Activated CD4-positive, alpha-beta T cell treated with anti-CD3 and anti-CD28 coated beads, Interleukin-2, amount 10 ng/mL, durations not matched to agents 7 days and 5 days (primary cell): ENCODE data around the gene ZNF532. TPM values are rescaled to one million over a fixed set of nuclear protein-coding genes. Genes with fewer than 3 reads are reported as not detected.
"Not testable (repeated sequence)": the region's sequence is repeated elsewhere in the genome, so short reads cannot be mapped to it uniquely, and the experiment has no call there.

Source experiments
- CTCF ChIA-PET: fragments of 350-600 bp; sonication (Branson Sonifier 250); formaldehyde crosslinking; loops from one replicate; lab custom pipeline; 2021; ENCODE audit warnings: antibody characterized with exemption; lab: Charles Lee
- POLR2A ChIA-PET: fragments of 350-600 bp; sonication (Branson Sonifier 250); formaldehyde crosslinking; loops from one replicate; lab custom pipeline; 2021; ENCODE audit warnings: antibody characterized with exemption; lab: Charles Lee
- DNase-seq: peaks from one replicate; pipeline ENCODE4 v3.0.0-alpha.2; 2020
- H3K27ac Mint-ChIP-seq: one replicate; pipeline ENCODE4 v1.8.0; 2021; ENCODE audit warnings: mild to moderate bottlenecking, moderate library complexity, mixed read lengths
- H3K27me3 Mint-ChIP-seq: one replicate; pipeline ENCODE4 v1.8.0; 2021; ENCODE audit warnings: mixed read lengths
- H3K36me3 Mint-ChIP-seq: one replicate; pipeline ENCODE4 v1.8.0; 2021; ENCODE audit warnings: low read depth, mixed read lengths
- H3K4me1 Mint-ChIP-seq: one replicate; pipeline ENCODE4 v1.8.0; 2021; ENCODE audit warnings: mixed read lengths
- H3K4me3 Mint-ChIP-seq: one replicate; pipeline ENCODE4 v1.8.0; 2021; ENCODE audit warnings: mild to moderate bottlenecking, moderate library complexity, mixed read lengths
- H3K9me3 Mint-ChIP-seq: one replicate; pipeline ENCODE4 v1.8.0; 2021; ENCODE audit warnings: mixed read lengths
- total RNA-seq, 2 experiments: library from RNA; stranded (reverse); gene quantifications; one replicate each; pipeline ENCODE4 v1.2.3, GENCODE V29; 2021

ZNF532 gene
- 1 to 10 TPM; 2.7 to 2.8 TPM for total RNA-seq

- peaks cover 67% of the 10 kb centered on the region for H3K27me3 Mint-ChIP-seq
- no peak for DNase-seq
- CTCF ChIA-PET = interaction anchor here (0.6 kb wide), 1 partner anchor 10 kb away, joined by 5 read pairs; no protein-coding TSS in a partner anchor
- peak within 1 kb of the TSS; percentile 31 for H3K27ac Mint-ChIP-seq
- POLR2A ChIA-PET = no interaction called here
- H3K9me3 Mint-ChIP-seq = no peaks in the 10 kb centered on the region
- H3K36me3 Mint-ChIP-seq = peaks cover 4% of the 10 kb centered on the region
- H3K4me1 Mint-ChIP-seq = peaks cover 7% of the 10 kb centered on the region
- H3K4me3 Mint-ChIP-seq = peak within 1 kb of the TSS; percentile 30
These were observed at the start of gene ZNF532 for GRCh38 chr18:58864146-58865032. ZNF532 (plus strand) TSS chr18:58864877. CDS start in a region left out here.

GRCh38 chr18:58819051-58819450 is 45.6 kb upstream of the ZNF532 start:
- Mint-ChIP-seq H3K36me3 (no peaks in the 10 kb centered on the region), H3K27ac (no peak overlapping the region), H3K27me3 (peaks cover 69% of the 10 kb centered on the region), H3K4me3 (no peak overlapping the region), H3K9me3 (no peaks in the 10 kb centered on the region), H3K4me1 (peaks cover 11% of the 10 kb centered on the region)
- peak; percentile 58 for DNase-seq
- POLR2A ChIA-PET = no interaction called here
- CTCF ChIA-PET = interaction anchor here (0.6 kb wide), 1 partner anchor 274 kb away, joined by 3 read pairs; no protein-coding TSS in a partner anchor

GRCh38 chr18:58820251-58820650 is 44.4 kb upstream of the ZNF532 start:
- POLR2A ChIA-PET = no interaction called here
- CTCF ChIA-PET = interaction anchor here (0.8 kb wide), 1 partner anchor 259 kb away, joined by 3 read pairs; no protein-coding TSS in a partner anchor
- H3K4me1 Mint-ChIP-seq = peaks cover 13% of the 10 kb centered on the region
- H3K36me3 Mint-ChIP-seq = no peaks in the 10 kb centered on the region
- H3K27ac Mint-ChIP-seq = no peak overlapping the region
- H3K9me3 Mint-ChIP-seq = no peaks in the 10 kb centered on the region
- H3K4me3 Mint-ChIP-seq = no peak overlapping the region
- H3K27me3 Mint-ChIP-seq = peaks cover 66% of the 10 kb centered on the region
- no peak for DNase-seq

GRCh38 chr18:58822944-58823343 is 41.7 kb upstream of the ZNF532 start:
- peaks cover 3% of the 10 kb centered on the region for H3K9me3 Mint-ChIP-seq
- H3K4me1 Mint-ChIP-seq = peaks cover 13% of the 10 kb centered on the region
- ChIA-PET POLR2A (no interaction called here), CTCF (no interaction called here)
- peaks cover 65% of the 10 kb centered on the region for H3K27me3 Mint-ChIP-seq
- no peaks in the 10 kb centered on the region for H3K36me3 Mint-ChIP-seq
- no peak for DNase-seq
- no peak overlapping the region for H3K4me3 Mint-ChIP-seq
- no peak overlapping the region for H3K27ac Mint-ChIP-seq

GRCh38 chr18:58823412-58823811 is 41.3 kb upstream of the ZNF532 start:
- CTCF ChIA-PET = no interaction called here
- Mint-ChIP-seq H3K36me3 (no peaks in the 10 kb centered on the region), H3K4me3 (no peak overlapping the region), H3K9me3 (peaks cover 3% of the 10 kb centered on the region), H3K4me1 (peaks cover 13% of the 10 kb centered on the region), H3K27ac (no peak overlapping the region), H3K27me3 (peaks cover 66% of the 10 kb centered on the region)
- no peak for DNase-seq
- POLR2A ChIA-PET = no interaction called here

GRCh38 chr18:58826926-58827325 is 37.8 kb upstream of the ZNF532 start:
- H3K27ac Mint-ChIP-seq, H3K4me1 Mint-ChIP-seq, H3K4me3 Mint-ChIP-seq, DNase-seq, POLR2A ChIA-PET, H3K36me3 Mint-ChIP-seq, H3K9me3 Mint-ChIP-seq, CTCF ChIA-PET: not testable (repeated sequence)
- H3K27me3 Mint-ChIP-seq = peaks cover 59% of the 10 kb centered on the region

GRCh38 chr18:58827428-58827827 is 37.2 kb upstream of the ZNF532 start:
- Mint-ChIP-seq H3K4me1 (peaks cover 2% of the 10 kb centered on the region), H3K27ac (no peak overlapping the region), H3K4me3 (no peak overlapping the region), H3K36me3 (no peaks in the 10 kb centered on the region), H3K27me3 (peaks cover 55% of the 10 kb centered on the region), H3K9me3 (peaks cover 3% of the 10 kb centered on the region)
- ChIA-PET CTCF (no interaction called here), POLR2A (no interaction called here)
- DNase-seq = no peak

- H3K4me3 Mint-ChIP-seq = no peak overlapping the region
- H3K36me3 Mint-ChIP-seq = no peaks in the 10 kb centered on the region
- ChIA-PET POLR2A (no interaction called here), CTCF (no interaction called here)
- no peak for DNase-seq
- H3K27ac Mint-ChIP-seq = no peak overlapping the region
- peaks cover 2% of the 10 kb centered on the region for H3K4me1 Mint-ChIP-seq
- H3K9me3 Mint-ChIP-seq = peaks cover 3% of the 10 kb centered on the region
- peaks cover 51% of the 10 kb centered on the region for H3K27me3 Mint-ChIP-seq
These were observed 36.8 kb upstream of the ZNF532 start for GRCh38 chr18:58827886-58828285.

- peaks cover 47% of the 10 kb centered on the region for H3K27me3 Mint-ChIP-seq
- POLR2A ChIA-PET = no interaction called here
- CTCF ChIA-PET = interaction anchor here (0.6 kb wide), 1 partner anchor 363 kb away, joined by 3 read pairs; no protein-coding TSS in a partner anchor
- no peaks in the 10 kb centered on the region for H3K36me3 Mint-ChIP-seq
- no peak overlapping the region for H3K4me3 Mint-ChIP-seq
- H3K9me3 Mint-ChIP-seq = peaks cover 3% of the 10 kb centered on the region
- peaks cover 2% of the 10 kb centered on the region for H3K4me1 Mint-ChIP-seq
- H3K27ac Mint-ChIP-seq = no peak overlapping the region
- DNase-seq = no peak
These were observed 36.1 kb upstream of the ZNF532 start for GRCh38 chr18:58828399-58829121.

GRCh38 chr18:58829263-58829662 is 35.4 kb upstream of the ZNF532 start:
- H3K4me3 Mint-ChIP-seq = no peak overlapping the region
- POLR2A ChIA-PET = no interaction called here
- H3K9me3 Mint-ChIP-seq = peaks cover 3% of the 10 kb centered on the region

GRCh38 chr18:58829886-58830285 is 34.8 kb upstream of the ZNF532 start:
- H3K9me3 Mint-ChIP-seq, POLR2A ChIA-PET: not testable (repeated sequence)

More at GRCh38 chr18:58829263-58829662, 35.4 kb upstream of the ZNF532 start:
- Mint-ChIP-seq H3K4me1 (peaks cover 2% of the 10 kb centered on the region), H3K27ac (no peak overlapping the region), H3K36me3 (no peaks in the 10 kb centered on the region), H3K27me3 (peaks cover 44% of the 10 kb centered on the region)
- CTCF ChIA-PET = interaction anchor here (0.6 to 0.7 kb wide), 2 partner anchors 17 to 364 kb away, joined by 3 to 5 read pairs; no protein-coding TSS in a partner anchor
- DNase-seq = no peak

GRCh38 chr18:58831606-58832005 is 33.1 kb upstream of the ZNF532 start:
- Mint-ChIP-seq H3K4me3 (no peak overlapping the region), H3K27me3 (peaks cover 32% of the 10 kb centered on the region), H3K27ac (no peak overlapping the region), H3K4me1 (no peaks in the 10 kb centered on the region), H3K36me3 (no peaks in the 10 kb centered on the region), H3K9me3 (peaks cover 3% of the 10 kb centered on the region)
- ChIA-PET CTCF (no interaction called here), POLR2A (no interaction called here)
- no peak for DNase-seq

More at GRCh38 chr18:58829886-58830285, 34.8 kb upstream of the ZNF532 start:
- not testable (repeated sequence) for H3K4me1 Mint-ChIP-seq, H3K27ac Mint-ChIP-seq, H3K4me3 Mint-ChIP-seq, DNase-seq, H3K36me3 Mint-ChIP-seq
- CTCF ChIA-PET = interaction anchor here (0.7 kb wide), 1 partner anchor 17 kb away, joined by 5 read pairs; no protein-coding TSS in a partner anchor
- H3K27me3 Mint-ChIP-seq = peaks cover 42% of the 10 kb centered on the region
